NCI-H460 (cell line): ENCODE results near the gene RNF166. TPM values are rescaled to one million over a fixed set of nuclear protein-coding genes. Genes with fewer than 3 reads are reported as not detected.

Experiments
- DNase-seq: peaks from one replicate; pipeline ENCODE4 v3.0.0-alpha.2; 2016; ENCODE audit warnings: low read depth; ENCODE audit errors: extremely low read depth
- total RNA-seq: library from RNA; depleted of rRNA; stranded (reverse); fragments of >200 nt; shearing (Covaris generic); gene quantifications from 2 replicates; pipeline ENCODE4 v1.2.3, GENCODE V29; 2014

RNF166 gene
- total RNA-seq, 1 experiment from 2014 or later: 11.8 TPM

DNA sequence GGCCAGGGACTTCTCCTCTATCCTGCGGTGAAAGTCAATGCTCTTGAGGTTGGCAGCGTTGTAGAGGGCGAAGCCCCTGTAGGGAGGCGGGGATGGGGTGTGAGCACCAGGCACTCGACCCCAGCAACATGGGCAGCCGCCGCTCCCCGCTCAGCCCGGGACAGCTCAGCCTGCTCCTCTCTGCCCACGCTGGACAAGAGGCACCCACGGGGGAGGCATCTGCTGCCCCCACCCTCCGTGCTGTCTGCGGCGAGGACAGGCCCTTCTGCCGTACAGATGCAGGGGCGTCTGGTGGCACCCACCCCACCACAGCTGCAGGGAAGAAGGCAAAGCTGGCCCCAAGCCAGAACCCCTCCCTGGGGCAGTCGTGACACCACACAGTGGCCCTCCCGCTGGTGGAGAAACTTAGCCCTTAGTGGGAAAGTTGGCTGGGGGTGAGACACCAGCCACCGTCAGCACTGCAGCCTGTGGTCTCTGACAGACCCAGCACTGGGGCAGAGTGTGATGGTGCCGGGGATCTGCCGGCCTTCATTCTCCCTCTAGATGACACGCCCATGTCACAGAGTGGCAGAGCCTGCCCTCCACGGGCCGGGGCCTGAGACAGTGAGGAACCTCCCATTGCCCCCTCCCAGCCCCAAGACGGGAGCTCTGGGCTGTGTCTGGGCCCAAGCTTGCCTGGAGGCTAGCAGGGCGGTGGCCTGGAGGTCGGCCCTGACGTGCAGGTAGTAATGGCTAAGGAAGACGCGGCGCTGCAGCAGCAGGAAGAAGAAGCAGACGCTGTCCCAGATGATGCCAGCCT is 19.6 kb upstream of the RNF166 start:
- DNase-seq: no peak

DNA sequence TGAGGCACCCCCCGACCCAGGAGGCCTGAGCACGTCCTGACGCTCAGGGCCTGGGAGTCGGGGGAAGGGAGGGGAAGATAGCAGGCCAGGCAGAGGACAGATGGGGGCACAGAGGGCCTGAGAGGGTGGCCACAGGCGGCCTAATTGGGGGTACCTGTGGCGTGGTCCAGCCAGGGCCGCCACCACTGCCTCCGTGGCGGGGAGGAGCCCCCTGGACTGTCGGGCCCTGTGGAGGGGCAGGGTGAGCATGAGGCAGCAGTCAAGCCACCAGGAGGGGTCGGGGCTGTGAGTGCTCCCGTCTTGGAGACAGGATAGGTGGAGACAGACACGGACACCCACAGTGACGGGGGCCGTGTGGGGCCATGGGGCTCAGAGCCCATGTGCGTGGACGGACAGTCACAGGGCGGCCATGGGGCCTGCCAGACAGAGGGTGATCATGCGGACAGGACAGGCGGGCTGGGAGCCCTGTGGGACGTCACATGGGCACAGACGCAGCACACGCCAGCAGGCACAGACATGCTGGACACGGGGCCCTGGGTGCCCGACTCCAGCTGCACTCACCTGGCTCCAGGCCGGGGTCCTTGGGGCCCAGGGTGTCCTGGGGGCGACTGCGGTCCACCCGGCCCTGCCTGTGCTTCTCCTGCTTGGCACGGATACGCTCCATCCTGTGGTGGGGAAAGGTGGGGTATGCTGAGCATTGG is 18.8 kb upstream of the RNF166 start:
- DNase-seq: no peak

DNA sequence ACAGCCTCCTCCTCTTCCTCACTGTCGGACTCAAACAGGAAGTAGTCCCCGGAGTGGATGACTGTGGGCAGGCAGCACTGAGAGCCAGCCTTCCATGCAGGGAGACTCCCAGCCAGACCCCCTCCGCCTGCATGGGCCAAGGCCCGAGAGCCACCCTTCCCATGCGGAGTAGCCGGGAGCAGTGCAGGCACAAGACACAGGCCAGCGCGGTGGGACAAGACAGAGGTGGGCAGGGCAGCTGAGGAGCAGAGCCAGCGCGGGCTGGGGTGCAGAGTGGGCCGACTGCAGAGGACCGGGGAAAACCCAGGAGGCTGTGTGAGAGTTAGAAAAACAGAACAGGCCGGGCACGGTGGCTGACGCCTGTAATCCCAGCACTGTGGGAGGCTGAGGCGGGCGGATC is 17.7 kb upstream of the RNF166 start:
- DNase-seq: no peak

DNA sequence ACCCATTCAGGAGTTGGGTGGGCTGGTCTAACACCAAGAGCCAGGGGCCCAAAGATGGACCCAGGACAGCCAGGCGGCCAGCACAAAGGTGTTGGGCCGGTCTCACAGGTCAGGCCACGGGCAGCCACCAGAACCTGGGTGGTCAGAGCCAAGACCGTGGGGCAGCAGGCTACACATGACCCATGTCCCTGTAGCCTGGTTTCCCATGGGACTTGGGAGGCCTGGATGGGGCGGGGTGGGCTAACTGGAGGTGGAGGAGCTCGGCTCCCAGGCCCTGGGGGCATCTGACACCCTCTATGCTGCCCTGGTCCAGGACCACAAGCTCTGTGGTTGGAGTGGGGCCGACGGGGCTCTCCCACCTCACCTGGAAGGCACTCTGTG is 17.3 kb upstream of the RNF166 start:
- no peak for DNase-seq

DNA sequence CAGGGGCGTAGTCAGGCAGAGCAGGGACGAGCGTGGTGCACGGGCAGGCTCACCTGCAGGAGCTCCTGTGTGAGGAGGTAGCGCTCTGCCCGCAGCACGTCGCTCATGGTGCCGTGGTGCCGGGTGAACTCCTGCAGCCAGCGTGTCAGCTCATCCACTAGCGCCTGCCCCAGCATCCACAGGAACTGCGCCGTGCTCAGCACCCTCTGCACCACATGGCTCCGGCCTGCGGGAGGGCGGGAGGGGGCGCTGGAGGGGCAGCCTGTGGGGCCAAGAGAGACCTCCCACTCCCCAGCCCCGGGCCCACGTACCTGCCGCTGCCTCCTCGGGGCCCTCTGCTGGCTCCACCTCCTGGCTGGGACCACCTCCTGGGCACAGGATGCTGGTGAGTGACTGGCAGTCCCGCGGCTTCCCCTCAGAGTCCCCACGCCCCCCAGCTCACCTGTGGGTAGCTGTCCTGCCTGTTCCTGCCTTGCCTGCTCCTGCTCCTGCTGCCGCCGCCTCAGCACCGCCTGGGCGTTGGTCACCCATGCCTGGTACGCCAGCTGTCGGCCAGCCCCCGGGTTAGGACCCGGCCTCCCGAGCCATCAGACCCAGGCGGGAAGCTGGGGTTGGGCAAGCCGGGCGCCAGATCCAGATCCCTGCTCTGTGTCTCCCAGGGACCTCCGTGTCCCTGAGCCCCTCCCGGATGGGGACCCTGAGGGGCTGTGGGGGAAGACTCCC is 16.7 kb upstream of the RNF166 start:
- DNase-seq: no peak

DNA sequence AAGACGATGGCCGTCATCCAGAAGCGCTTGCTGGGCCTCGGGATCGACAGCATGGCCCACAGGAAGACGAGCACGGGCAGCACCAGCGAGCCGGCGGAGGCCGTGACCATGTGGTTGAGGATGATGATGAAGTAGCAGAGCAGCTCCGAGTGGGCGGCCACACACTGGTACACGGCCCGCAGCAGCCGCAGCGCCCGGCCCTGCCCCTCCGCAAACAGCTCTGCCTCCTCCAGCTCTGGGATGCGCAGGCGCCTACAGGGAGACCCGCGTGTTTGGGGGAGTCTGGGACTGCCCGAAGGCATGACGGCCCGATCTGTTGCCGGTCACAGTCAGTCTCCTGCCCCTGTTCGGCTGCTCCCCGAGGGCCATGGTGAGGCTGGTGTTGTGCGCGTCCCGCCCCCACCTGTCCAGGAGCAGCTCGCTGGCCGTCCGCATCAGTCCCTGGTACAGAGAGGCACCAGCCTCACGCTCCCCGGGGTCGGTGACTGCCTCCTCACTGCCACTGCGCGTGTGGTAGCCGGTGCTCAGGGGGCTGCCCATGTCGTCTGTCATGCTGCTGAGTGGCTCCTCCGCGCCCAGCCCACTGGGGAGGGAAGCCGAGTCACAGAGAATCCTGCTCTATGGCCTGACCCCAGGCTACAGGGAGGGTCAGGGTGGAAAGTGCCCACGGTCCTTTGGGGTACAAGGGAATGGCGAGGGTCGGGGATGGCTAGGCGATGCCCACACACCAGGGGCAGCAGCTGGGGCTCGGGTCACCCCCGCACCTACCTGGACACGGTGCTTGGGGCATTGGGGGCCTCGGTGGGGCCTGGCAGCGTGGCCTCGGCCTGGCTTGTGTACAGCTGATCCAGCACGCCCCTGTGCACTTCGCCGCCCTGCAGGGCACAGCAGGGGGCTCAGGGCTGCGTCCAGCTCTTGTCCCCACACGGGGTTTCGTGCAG is 15.9 kb upstream of the RNF166 start:
- no peak for DNase-seq

DNA sequence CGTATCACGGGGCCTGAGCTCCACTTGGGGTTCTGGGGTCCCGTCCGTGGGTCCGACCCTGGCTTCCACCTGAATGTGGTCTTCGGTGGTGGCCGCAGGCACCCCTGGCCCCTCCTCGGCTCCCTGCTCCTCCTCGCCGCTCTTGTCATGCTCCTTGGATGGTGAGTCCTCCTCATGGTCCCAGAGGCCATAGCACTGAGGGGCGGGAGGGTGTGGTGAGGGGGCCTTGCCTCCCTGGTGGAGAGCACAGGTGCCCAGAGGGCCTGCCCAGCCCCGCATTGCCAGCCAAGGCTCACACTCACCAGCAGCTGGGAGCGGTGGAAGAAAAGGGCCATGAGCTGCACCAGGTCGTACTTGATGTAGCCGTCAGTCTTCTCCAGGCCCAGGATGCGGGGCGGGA is 15.0 kb upstream of the RNF166 start:
- DNase-seq: no peak

DNA sequence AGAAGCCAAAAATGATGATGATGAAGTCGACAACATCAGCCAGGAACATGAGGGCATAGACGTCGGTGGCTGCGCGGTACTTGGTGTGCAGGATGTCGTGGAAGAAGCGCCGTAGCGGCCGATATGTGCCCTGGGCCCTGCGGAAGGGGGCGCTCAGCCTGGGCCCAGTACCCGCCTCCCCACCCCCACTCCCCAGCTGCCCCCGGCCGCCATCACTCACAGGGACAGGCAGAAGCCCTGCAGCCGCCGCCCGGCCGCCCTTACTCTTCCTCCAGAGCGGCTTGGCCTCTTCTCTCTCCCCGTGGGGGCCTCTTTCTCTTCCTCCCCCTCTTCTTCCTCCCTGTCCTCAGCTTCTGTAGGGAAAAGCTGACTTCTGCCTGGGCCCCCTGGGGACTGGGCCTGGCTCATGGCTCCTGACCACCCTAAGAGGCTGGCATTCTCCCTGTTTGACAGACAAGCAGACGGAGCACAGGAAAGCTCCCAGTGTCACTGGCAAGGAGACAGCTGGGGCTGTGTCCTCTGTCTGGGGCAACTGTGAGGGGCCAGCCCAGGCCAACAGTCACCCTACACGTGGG is 14.3 kb upstream of the RNF166 start:
- no peak for DNase-seq

DNA sequence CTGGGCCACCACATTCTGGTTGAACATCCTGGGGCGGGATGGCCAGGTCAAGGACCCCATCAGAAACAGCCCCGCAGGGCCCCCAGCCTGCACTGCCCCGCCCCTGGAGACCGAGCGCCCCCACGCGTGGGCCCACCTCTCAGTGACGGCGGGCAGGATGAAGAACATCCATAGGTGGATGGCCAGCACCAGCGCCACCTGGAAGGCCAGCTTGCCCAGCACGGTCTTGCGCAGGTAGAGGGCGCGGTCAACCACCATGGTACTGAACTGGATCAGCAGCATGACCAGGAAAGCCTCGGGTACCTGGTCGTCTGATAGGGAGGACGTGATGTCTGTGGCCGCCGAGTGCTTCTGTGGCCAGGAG is 13.7 kb upstream of the RNF166 start:
- DNase-seq: no peak

DNA sequence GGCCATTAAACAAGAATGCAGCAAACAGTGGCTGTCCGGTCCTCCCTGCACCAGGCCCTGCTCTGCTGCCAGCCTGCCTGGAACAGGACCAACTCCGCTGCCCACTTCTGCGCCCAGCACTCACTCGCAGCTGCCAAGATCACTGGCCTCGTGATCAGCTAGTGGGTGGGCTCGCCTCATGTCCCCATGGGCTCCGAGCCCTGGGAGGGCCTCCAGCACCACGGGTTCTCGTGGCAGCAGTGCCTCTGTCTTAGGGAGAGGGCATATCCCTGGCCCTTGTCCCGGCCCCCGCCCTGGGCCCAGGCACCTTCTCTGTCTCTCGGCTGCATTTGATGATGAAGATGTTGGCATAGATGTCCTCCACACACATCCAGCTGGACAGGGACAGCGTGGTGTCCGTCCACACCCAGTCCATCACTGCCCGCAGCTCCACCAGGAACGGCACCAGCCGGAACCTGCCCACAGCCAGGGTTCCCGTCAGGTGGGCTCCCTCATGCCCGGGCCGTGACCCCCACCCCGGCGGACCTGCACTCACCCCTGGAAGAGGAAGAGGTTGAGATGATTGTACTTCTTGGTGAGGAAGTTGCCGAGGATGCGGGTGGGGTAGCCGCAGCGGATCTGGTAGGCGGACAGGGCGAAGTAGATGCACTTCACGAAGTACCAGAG is 13.2 kb upstream of the RNF166 start:
- no peak for DNase-seq

DNA sequence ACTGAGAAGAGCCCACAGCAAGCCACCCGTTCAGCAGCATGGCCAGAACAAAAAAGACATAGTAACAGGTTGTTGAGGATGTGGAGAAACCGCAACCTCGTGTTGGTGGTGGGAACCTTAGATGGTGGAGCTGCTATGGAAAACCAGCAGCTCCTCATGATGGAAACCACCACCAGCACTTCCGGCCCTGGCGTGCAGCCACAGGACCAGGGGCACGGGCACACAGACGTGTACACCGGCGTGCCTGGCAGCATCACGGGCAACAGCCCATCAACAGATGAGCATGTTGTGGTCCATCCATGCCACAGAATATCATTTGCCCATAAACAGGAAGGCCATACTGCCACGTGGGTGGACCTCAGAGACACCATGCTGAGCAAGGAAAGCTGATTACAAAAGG is 12.0 kb upstream of the RNF166 start:
- DNase-seq: no peak

DNA sequence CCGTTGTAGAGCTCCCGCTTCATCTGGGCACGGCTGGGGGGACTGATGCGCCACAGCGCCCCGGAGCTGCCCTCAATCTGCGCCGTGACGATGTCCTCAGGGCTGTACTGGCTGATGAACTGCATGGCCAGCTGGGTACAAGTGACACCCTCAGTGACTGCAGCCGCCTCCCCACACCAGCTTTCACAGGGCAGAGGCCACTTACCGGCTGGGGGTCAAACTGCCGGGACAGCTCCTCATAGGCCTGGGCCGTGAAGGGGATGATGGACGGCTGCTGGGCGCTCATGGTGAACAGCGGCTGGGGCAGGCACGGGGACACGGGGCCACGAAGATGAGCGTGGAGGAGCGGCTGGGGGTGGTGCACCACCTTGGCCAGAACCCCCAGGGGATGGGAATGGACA is 10.4 kb upstream of the RNF166 start:
- no peak for DNase-seq

DNA sequence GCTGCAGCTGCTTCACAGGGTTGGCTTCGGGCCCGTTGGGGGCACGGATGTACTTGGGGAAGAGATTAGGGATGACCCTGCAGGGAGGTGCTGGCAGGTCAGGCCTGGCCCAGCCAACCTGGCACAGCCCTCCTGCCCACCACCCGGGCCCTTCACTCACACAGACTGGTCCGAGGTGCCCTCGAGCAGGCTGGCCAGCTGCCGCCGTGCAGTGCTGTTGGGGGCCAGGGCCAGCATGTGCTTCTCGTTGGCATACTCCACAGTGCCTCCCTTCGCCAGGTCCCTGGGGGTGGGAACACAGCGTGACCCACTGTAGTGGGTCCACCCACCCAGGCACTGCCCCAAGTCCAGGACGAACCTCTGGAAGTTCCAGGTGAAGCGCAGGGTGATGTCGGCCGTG is 10.0 kb upstream of the RNF166 start:
- DNase-seq: no peak

DNA sequence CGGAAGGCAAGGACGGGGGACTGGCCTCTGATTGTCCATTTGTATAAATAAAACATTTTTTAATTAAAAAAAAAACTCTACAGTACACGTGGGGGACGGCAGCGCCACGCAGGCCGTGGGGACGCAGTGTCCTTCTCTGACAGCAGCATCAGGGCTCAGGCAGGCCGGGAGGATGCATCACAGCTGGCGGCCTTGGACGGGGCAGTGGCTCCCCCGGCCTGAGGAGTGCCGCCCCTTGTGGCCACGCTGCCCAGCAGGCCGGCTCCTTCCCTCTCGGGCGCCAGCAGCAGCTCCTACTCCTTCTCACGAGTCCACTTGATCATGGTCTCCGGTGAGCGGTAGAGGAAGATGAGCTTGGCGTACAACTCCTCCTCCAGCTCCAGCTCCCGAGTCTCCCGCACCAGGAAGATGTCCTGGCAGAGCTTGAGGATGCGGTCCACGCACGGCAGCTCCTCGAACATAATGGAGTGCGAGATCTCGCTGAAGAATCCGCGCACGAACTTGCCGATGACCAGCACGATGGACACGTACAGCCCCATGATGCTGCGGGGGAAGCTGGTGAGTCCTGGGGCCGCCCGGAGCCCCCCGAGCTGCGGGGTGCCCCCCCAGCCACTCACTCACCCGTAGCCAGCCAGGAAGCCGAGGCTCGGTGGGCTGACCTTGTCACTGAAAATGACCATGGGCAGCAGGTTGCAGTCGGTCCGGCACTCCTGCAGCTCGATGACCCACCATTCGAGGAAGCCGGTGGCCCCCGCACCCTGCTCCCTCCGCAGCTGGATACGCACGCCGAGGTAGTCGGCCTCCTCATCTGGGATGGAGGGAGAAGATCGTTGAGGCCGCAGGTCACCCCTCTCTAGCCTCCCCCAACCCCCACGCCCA is 9.3 kb upstream of the RNF166 start:
- no peak for DNase-seq

DNA sequence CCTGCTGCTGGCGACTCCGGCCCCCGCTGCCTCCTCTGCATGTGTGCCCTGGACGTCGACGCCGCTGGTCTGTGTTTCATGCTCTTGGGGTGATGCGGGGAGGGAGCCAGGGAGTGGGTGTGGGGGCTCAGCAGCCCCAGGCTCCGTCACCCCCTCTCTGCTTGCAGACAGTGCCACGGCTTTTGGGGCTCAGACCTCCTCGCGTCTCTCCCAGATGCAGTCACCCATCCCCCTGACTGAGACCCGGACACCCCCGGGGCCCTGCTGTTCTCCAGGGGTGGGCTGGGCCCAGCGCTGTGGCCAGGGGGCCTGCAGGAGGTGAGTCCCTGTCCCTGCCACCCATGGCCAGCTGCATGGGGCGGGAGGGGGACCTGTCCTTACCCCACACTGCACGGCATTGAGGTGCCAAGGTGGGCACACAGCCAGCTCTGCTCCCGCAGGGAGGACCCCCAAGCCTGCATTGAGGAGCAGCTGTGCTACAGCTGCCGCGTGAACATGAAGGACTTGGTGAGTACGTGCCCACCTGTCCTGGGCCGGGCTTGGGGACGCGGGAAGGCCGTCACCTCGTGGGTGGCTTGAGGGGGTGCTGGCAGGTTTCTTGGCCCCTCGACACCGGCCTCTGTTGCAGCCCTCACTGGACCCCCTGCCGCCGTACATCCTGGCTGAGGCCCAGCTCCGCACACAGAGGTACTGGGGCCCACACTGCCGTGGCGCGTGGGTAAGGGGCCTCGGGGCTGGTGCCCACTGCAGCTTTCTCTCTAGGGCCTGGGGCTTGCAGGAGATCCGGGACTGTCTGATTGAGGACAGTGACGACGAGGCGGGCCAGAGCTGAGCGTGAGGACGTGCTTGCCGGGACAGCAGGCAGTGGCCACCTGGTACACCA is 8.5 kb upstream of the RNF166 start:
- DNase-seq: no peak

DNA sequence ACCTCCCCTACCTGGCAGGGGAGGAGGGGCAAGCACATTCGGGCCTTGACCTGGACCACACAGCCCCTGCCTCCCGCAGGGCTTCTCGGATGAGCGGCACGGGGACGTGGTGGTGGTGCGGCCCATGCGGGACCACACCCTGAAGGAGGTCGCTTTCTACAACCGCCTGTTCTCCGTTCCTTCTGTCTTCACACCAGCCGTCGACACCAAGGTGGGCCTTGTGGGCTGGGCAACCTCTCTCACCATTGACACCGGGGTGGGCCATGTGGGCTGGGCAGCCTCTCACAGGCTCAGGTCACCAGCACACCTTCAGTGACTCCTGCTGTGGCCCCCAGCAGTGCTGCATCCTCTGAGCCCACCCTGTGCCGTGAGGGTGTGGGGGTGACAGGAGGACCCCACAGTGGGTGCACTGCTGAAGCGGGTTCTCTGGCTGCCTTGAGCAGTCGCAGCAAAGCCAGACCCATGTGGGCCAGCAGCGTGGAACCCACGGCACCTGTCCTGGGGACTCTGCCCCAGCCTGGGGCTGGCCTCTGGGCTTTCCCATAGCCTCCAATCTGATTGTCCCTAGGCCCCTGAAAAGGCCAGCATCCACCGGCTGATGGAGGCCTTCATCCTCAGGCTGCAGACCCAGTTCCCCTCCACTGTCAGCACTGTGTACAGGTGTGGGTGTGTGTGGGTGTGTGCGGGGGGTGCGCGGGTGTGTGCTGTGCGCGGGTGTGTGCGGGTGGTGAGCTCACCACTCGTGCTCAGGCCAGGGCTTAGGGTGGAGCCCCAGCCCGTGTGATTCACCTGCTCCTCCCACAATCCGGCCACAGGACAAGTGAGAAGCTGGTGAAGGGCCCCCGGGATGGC is 7.6 kb upstream of the RNF166 start:
- no peak for DNase-seq

DNA sequence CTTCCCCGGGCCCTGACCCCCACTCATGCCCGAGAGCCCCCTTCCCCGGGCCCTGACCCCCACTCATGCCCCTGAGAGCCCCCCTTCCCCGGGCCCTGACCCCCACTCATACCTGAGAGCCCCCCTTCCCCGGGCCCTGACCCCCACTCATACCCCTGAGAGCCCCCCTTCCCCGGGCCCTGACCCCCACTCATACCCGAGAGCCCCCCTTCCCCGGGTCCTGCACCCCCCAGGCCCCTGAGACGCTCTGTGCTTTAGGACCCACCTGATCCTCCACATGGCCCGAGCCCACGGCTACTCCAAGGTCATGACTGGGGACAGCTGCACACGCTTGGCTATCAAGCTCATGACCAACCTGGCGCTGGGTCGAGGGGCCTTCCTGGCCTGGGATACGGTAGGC is 6.8 kb upstream of the RNF166 start:
- DNase-seq: no peak
